GM12875 (cell line): Measurements from ENCODE around the gene CSRNP3.

Experiments used
- H3K4me3 ChIP-seq: one replicate; pipeline ENCODE4 v1.5.1; 2011; ENCODE audit warnings: low read depth, low read length, control low read depth
- TF ChIP-seq, protein P1 (sequence below): IDR thresholded peaks from 2 replicates; pipeline ENCODE4 v1.5.1; 2011; ENCODE audit warnings: low read depth, mild to moderate bottlenecking, control low read depth, inconsistent platforms, low read length, moderate library complexity, borderline replicate concordance; ENCODE audit not compliant: insufficient read depth

The CSRNP3 gene

DNA sequence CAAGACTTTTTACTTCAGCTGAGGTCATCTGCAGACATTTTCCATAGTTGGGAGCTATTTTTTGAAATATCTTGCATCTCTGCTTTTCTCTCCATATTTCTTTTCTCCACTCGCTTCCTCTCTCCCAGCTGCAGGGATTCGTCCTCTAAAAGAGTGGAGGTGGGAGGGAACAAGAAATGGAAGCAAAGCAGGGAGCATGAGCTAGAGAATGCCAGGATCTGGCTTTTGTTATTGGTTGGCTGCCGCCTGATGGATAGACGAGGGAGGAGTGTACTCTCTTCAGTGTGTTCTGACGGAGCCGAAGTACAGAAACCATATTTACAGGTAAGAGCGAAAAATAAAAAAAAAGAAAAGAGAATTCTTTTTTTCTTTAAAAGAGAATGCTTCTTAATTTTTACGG, at the start of gene CSRNP3:
Gene CSRNP3, plus strand, starts transcription at position 282 of the 400 bp plus-strand sequence. CDS start 125,368 bp downstream, outside the sequence.
- H3K4me3 ChIP-seq = no peak within 1 kb of the TSS
- TF ChIP-seq, protein P1, sequence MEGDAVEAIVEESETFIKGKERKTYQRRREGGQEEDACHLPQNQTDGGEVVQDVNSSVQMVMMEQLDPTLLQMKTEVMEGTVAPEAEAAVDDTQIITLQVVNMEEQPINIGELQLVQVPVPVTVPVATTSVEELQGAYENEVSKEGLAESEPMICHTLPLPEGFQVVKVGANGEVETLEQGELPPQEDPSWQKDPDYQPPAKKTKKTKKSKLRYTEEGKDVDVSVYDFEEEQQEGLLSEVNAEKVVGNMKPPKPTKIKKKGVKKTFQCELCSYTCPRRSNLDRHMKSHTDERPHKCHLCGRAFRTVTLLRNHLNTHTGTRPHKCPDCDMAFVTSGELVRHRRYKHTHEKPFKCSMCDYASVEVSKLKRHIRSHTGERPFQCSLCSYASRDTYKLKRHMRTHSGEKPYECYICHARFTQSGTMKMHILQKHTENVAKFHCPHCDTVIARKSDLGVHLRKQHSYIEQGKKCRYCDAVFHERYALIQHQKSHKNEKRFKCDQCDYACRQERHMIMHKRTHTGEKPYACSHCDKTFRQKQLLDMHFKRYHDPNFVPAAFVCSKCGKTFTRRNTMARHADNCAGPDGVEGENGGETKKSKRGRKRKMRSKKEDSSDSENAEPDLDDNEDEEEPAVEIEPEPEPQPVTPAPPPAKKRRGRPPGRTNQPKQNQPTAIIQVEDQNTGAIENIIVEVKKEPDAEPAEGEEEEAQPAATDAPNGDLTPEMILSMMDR = no peak

- TF ChIP-seq, protein P1 = no peak
- no peak overlapping the region for H3K4me3 ChIP-seq
These were observed 49.3 kb upstream of the CSRNP3 start for GRCh38 chr2:165420231-165420630.

DNA sequence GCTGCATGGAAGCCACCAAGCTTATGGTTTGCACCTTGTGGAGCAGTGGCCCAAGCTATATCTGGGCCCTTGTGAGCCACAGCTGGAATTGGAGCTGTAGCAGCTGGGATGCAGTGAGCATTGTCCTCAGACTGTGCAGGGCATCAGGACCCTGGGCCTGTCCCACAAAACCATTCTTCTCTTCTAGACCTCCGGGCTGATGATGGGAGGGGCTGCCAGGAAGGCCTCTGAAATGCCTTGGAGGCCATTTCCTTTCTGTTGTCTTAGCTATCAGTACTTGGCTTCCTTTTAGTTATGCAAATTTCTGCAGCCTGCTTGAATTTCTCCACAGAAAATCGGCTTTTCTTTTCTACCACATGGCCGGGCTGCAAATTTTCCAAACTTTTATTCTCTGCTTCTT, 46.4 kb upstream of the CSRNP3 start:
- H3K4me3 ChIP-seq = no peak overlapping the region
- TF ChIP-seq, protein P1 = no peak

DNA sequence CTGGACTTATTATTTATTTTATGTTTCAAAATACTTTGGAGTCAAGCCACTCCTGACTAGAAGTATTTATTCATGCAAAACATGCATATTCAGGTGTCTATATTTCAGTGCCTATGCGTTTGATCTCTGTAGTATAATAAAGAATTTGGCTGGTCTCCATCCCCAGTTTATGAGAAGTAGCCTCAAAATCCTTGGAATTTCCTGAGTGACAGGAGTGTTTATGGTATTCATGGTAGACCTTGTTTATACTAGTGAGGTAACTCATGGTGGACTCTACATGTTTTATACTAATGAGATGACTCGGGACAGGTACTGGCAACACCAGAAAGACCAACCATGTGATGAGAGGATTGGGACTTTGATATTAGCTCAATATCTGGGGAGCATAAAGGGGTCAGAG, 43.9 kb upstream of the CSRNP3 start:
- TF ChIP-seq, protein P1 = no peak
- H3K4me3 ChIP-seq = no peak overlapping the region

DNA sequence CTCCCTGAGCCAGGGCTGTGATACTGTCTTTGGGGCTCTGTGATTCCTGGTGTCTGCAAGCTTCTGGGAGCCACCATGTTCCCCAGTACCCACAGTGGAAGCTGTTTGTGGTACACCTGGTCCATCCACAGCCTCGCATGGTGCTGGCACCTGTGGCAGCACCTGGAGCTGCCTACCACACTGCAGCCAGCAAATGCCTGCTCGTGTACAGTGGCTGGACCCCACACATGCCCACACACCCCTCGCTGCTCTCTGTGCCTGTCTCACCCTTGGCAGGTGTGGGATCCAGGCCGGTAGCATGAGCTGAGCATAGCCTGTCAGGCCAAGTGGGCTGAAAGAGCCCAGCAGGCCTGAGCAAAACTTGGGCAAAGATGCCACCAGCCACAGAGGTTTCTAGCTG, 41.8 kb upstream of the CSRNP3 start:
- TF ChIP-seq, protein P1 = no peak

GRCh38 chr2:165428926-165429325, 40.6 kb upstream of the CSRNP3 start:
- no peak overlapping the region for H3K4me3 ChIP-seq
- TF ChIP-seq, protein P1 = no peak

More for the DNA sequence above, 41.8 kb upstream of the CSRNP3 start:
- no peak overlapping the region for H3K4me3 ChIP-seq

DNA sequence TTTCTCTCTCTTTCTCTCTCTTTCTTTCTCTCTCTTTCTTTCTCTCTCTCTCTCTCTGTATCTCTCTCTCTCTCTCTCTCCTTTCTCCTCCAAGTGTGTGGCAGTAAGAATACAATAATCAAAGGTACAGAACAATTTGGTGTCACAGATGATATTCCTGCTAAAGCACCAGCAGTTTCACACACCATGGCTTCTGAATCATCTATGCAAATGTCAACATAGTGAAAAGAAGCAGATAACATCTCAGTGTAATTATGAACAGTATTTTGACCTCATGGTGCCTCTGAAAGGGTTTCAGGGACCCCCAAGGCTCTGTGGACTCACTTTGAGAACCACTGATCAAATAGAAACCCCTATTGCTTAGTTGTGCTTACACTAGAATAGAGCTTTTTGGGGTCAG, 38.5 kb upstream of the CSRNP3 start:
- TF ChIP-seq, protein P1 = no peak
- H3K4me3 ChIP-seq = no peak overlapping the region
